Measurements from ENCODE around the gene ALDH8A1. TPM values are rescaled to one million over a fixed set of nuclear protein-coding genes. Genes with fewer than 3 reads are reported as not detected.
"Not testable (repeated sequence)": the region's sequence is repeated elsewhere in the genome, so short reads cannot be mapped to it uniquely, and the experiment has no call there.

ALDH8A1 gene
- total and polyA plus RNA-seq, 2 of the 13 experiments (the other 11 are each of a cell fraction or from before 2014, with no cell fraction given): 1.1 to 3.4 TPM

DNA sequence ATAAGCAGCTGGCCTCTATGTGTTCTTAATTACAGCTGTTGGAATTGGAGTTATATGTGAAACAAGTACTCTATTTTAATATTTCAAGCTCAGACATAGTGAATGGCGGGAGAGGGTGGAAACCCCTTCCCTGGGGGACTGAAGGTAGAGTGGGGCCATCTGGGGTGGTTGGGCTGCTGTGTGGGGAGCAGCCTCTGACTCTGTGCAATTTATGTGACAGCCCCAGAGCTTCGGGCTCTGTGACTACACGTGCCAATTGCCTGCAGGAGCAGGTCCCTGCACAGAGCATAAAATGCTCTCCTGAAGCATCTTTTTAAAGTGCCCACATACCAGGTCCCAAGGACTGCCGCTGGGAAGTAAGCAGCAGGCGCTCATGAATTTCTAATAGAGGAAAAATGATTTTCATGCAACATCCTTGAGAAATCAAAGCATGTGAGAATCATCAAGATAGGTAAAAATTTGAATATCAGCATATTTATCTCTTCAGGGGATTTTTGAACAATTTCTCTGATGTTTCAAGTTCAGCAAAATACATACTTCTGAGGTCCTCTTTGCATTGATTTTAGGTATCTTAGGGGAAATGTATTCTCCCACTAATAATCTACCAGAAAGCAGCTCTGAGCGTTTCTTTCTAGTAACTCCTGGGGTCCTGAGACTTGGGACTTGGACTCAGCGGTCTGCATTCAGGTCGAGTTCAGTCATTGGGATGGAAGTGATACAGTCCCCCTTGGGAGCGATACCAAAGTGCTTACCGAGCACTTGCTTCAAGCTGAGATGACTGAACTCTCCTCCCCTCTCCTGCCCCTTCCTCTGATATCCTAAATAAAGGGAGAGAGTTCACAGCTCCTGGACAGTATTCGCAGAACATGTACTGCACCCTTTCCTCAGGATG lies 40.0 kb downstream of the ALDH8A1 start:
- Histone ChIP-seq H3K9ac (ENCODE audit: insufficient read depth, low read depth, low read length) (no peak overlapping the region), H4K20me1 (ENCODE audit: insufficient read depth, low read length) (no peaks in the 10 kb centered on the region), H3K36me3 (replicated peaks in 1 of 2; ENCODE audit: control insufficient read depth in 1 of 2, insufficient read depth in 2 of 2, low read length in 2 of 2) (no peaks in the 10 kb centered on the region), H3K27me3 (ENCODE audit: control insufficient read depth in 1 of 2, insufficient read depth in 2 of 2, low read length in 2 of 2) (no peaks in the 10 kb centered on the region; a peak in 1 of 5 replicates), H3K4me3 (replicated peaks in 1 of 3; ENCODE audit: insufficient read depth in 1 of 3, low read depth in 2 of 3, low read length in 3 of 3) (no peak overlapping the region), H3K4me1 (ENCODE audit: insufficient read depth, low read length) (no peaks in the 10 kb centered on the region), H3K79me2 (ENCODE audit: insufficient read depth, low read length) (no peaks in the 10 kb centered on the region), H3K27ac (ENCODE audit: extremely low read length, insufficient read depth, low read length) (no peak overlapping the region), H3K9me3 (ENCODE audit: low read length) (no peaks in the 10 kb centered on the region), H3K4me2 (ENCODE audit: low read depth, low read length) (no peak overlapping the region), H2AFZ (ENCODE audit: low read length) (no peak overlapping the region)
- in situ Hi-C loops (cut with HindIII; ENCODE audit: extremely low pct_ligation_motif_present, low pct_unique_long_range_greater_than_20kb) (no loop called here), intact Hi-C loops (cut with micrococcal nuclease; ENCODE audit: unreplicated experiment) (no loop called here)
- WGBS (ENCODE audit: low lambda C conversion rate): 23% methylated on average over 11 of the region's 11 CpGs
- no TSS peak for BruUV-seq (replicated peaks)
- TF ChIP-seq MAFK (conservative IDR thresholded peaks at IDR 0.05 in 1 of 2, IDR thresholded peaks at IDR 0.05 in 1 of 2; ENCODE audit: low read length in 2 of 2) (peak; percentile 51 to 62; a peak in 3 of 4 replicates), ZNF460 (CRISPR knock-in tag; IDR thresholded peaks at IDR 0.05; ENCODE audit: borderline replicate concordance) (no peak), MAFF (IDR thresholded peaks at IDR 0.05; ENCODE audit: low read depth, low read length) (peak; percentile 13; the same call in 1 of the 2 replicates)
- ATAC-seq: no peak; the same call in 2 of the 3 replicates
- CTCF ChIA-PET (ENCODE audit: low intra/inter-chr PET ratio, low total read pairs): no interaction called here
- no peak for FAIRE-seq
- POLR2A ChIA-PET: no interaction called here
- no peak for DNase-seq (ENCODE audit: low spot score)

DNA sequence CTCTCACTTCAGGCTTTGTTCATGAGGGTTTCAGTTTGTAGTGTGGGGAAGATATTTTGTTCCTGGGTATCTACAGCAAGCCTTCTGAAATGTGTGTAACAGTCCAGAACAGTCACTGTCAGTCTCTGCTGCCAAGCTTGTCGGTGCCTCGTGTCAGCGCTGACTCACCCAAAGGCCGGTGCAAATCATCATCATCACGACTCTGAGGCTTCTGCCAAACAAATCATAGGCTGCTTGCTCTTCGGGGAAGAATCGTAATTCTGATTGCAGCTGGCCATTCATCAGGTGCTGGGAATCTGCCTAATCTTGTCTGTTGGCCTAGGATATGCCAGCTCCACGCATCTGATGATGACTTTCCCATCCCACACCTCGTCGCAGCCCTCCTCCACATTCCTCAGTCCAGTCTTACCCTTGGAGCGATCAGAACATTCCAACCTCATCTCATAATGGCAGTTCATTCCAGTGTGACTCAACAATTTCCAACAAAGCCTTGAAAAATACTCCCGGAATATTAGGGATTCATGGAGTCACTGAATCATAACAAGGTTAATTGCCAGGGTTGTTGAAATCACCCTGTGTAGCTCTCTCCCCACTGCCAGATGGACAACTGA lies 40.9 kb downstream of the ALDH8A1 start:
- peak; percentile 77 for ATAC-seq
- H3K4me1 ChIP-seq (ENCODE audit: insufficient read depth, low read length): no peaks in the 10 kb centered on the region
- H2AFZ ChIP-seq (ENCODE audit: low read length): no peak overlapping the region
- ChIA-PET POLR2A (no interaction called here), CTCF (ENCODE audit: low intra/inter-chr PET ratio, low total read pairs) (no interaction called here)
- peak; percentile 7 for DNase-seq (ENCODE audit: low spot score)
- H3K27ac ChIP-seq (ENCODE audit: extremely low read length, insufficient read depth, low read length): no peak overlapping the region
- intact Hi-C loops (cut with micrococcal nuclease; ENCODE audit: unreplicated experiment): no loop called here
- no peak for FAIRE-seq
- H4K20me1 ChIP-seq (ENCODE audit: insufficient read depth, low read length): no peaks in the 10 kb centered on the region
- TF ChIP-seq ATAD3A (CRISPR knock-in tag; IDR thresholded peaks at IDR 0.05) (no peak), FOSL2 (CRISPR knock-in tag; IDR thresholded peaks at IDR 0.05) (0 out of 2 replicates have a peak, but pooled peaks have one; percentile 7)
- TF ChIP-seq, protein P1, sequence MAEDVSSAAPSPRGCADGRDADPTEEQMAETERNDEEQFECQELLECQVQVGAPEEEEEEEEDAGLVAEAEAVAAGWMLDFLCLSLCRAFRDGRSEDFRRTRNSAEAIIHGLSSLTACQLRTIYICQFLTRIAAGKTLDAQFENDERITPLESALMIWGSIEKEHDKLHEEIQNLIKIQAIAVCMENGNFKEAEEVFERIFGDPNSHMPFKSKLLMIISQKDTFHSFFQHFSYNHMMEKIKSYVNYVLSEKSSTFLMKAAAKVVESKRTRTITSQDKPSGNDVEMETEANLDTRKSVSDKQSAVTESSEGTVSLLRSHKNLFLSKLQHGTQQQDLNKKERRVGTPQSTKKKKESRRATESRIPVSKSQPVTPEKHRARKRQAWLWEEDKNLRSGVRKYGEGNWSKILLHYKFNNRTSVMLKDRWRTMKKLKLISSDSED (CRISPR knock-in tag; IDR thresholded peaks at IDR 0.05): no peak
- TF ChIP-seq, protein P2, sequence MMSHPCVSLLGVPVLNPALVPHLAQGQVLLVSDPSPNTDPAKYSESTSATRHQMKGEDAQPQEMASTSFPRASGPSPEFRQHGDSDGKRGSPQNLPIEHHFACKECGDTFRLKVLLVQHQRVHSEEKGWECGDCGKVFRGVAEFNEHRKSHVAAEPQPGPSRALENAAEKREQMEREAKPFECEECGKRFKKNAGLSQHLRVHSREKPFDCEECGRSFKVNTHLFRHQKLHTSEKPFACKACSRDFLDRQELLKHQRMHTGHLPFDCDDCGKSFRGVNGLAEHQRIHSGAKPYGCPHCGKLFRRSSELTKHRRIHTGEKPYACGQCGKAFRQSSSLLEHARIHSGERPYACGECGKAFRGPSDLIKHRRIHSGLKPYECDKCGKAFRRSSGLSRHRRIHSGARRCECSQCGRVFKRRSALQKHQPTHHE (CRISPR knock-in tag; IDR thresholded peaks at IDR 0.05; ENCODE audit: borderline replicate concordance): no peak
- no peaks in the 10 kb centered on the region; a peak in 1 of 5 replicates for H3K27me3 ChIP-seq (ENCODE audit: control insufficient read depth in 1 of 2, insufficient read depth in 2 of 2, low read length in 2 of 2)
- H3K9me3 ChIP-seq (ENCODE audit: low read length): no peaks in the 10 kb centered on the region
- in situ Hi-C loops (cut with HindIII; ENCODE audit: extremely low pct_ligation_motif_present, low pct_unique_long_range_greater_than_20kb): no loop called here
- no peaks in the 10 kb centered on the region for H3K36me3 ChIP-seq (replicated peaks in 1 of 2; ENCODE audit: control insufficient read depth in 1 of 2, insufficient read depth in 2 of 2, low read length in 2 of 2)
- H3K4me2 ChIP-seq (ENCODE audit: low read depth, low read length): no peak overlapping the region
- BruUV-seq (replicated peaks): no TSS peak
- H3K79me2 ChIP-seq (ENCODE audit: insufficient read depth, low read length): no peaks in the 10 kb centered on the region
- H3K9ac ChIP-seq (ENCODE audit: insufficient read depth, low read depth, low read length): no peak overlapping the region
- WGBS (ENCODE audit: low lambda C conversion rate): 29% methylated on average over 7 of the region's 12 CpGs
- no peak overlapping the region for H3K4me3 ChIP-seq (replicated peaks in 1 of 3; ENCODE audit: insufficient read depth in 1 of 3, low read depth in 2 of 3, low read length in 3 of 3)

DNA sequence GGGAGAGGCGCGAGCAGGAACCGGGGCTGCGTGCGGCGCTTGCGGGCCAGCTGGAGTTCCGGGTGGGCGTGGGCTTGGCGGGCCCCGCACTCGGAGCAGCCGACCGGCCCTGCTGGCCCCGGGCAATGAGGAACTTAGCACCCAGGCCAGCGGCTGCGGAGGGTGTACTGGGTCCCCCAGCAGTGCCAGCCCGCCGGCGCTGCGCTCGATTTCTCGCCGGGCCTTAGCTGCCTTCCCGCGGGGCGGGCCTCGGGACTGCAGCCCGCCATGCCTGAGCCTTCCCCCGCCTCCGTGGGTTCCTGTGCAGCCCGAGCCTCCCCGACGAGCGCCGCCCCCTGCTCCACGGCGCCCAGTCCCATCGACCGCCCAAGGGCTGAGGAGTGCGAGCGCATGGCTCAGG lies 45.2 kb downstream of the ALDH8A1 start:
- 89% methylated on average over 14 of the region's 42 CpGs for WGBS (ENCODE audit: low lambda C conversion rate)
- H4K20me1 ChIP-seq (ENCODE audit: insufficient read depth, low read length); BruUV-seq (replicated peaks); intact Hi-C loops (cut with micrococcal nuclease; ENCODE audit: unreplicated experiment); H3K9ac ChIP-seq (ENCODE audit: insufficient read depth, low read depth, low read length); H3K9me3 ChIP-seq (ENCODE audit: low read length); H2AFZ ChIP-seq (ENCODE audit: low read length); DNase-seq (ENCODE audit: low spot score); POLR2A ChIA-PET; H3K4me1 ChIP-seq (ENCODE audit: insufficient read depth, low read length); ATAC-seq; H3K4me3 ChIP-seq (replicated peaks in 1 of 3; ENCODE audit: insufficient read depth in 1 of 3, low read depth in 2 of 3, low read length in 3 of 3); H3K27me3 ChIP-seq (ENCODE audit: control insufficient read depth in 1 of 2, insufficient read depth in 2 of 2, low read length in 2 of 2); H3K27ac ChIP-seq (ENCODE audit: extremely low read length, insufficient read depth, low read length); CTCF ChIA-PET (ENCODE audit: low intra/inter-chr PET ratio, low total read pairs); in situ Hi-C loops (cut with HindIII; ENCODE audit: extremely low pct_ligation_motif_present, low pct_unique_long_range_greater_than_20kb); FAIRE-seq; H3K79me2 ChIP-seq (ENCODE audit: insufficient read depth, low read length); H3K4me2 ChIP-seq (ENCODE audit: low read depth, low read length); H3K36me3 ChIP-seq (replicated peaks in 1 of 2; ENCODE audit: control insufficient read depth in 1 of 2, insufficient read depth in 2 of 2, low read length in 2 of 2): not testable (repeated sequence)

Data from HepG2 (cell line).